ENCODE measurements around the gene BCL11B. TPM values are rescaled to one million over a fixed set of nuclear protein-coding genes. Genes with fewer than 3 reads are reported as not detected.

The BCL11B gene
- total RNA-seq: 11.5 TPM

DNA sequence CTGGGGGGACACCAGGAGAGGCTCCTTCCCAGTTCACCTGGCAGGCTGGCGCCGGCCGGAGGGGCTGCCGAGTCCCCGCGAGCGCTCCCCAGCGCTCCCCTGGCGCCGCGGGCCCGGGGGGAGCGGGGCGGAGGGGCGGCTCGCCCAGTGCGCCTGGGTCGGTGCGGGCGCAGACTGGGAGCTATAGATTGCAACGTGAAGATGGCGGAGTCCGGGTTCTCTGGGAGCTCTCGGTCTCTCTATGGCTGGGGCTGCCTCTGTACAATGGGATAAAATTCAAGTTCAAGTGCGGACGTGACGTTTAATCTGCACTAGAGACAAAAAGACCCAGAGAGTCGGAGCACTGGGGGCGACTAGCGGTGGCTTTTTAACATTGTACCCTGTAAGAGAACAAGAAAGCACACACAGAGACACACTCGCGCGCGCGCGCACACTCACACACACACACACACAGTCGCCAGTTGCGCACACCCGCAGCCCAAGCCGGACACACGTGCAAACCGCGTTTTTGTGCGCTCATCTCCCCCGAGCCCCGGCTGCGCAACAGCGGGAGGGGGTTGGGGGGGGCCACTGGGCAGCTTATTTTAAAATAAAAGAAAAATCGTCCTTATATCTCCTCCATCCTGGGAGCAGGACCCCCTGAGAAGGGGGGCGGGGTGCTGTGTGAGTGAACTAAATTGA is at the start of gene BCL11B:
Gene BCL11B, minus strand, starts transcription at position 247 of the 681 bp plus-strand sequence. CDS start 979 bp downstream, outside the sequence.
- Histone ChIP-seq H3K27me3 (peaks cover 9% of the 10 kb centered on the region), H3K36me3 (no peaks in the 10 kb centered on the region), H3K9me3 (no peaks in the 10 kb centered on the region), H3K27ac (peak within 1 kb of the TSS; percentile 75), H3K4me3 (peak within 1 kb of the TSS; percentile 45 to 55), H3K4me1 (peaks cover 30% of the 10 kb centered on the region)
- intact Hi-C loops (cut with DNase I): no loop called here
- no peak for DNase-seq (ENCODE audit: extremely low spot score in 2 of 2)
- no peak for TF ChIP-seq POLR2AphosphoS5 (IDR thresholded peaks at IDR 0.05; ENCODE audit: insufficient read depth in 1 of 2, low read depth in 1 of 2)
- TF ChIP-seq, protein P1, sequence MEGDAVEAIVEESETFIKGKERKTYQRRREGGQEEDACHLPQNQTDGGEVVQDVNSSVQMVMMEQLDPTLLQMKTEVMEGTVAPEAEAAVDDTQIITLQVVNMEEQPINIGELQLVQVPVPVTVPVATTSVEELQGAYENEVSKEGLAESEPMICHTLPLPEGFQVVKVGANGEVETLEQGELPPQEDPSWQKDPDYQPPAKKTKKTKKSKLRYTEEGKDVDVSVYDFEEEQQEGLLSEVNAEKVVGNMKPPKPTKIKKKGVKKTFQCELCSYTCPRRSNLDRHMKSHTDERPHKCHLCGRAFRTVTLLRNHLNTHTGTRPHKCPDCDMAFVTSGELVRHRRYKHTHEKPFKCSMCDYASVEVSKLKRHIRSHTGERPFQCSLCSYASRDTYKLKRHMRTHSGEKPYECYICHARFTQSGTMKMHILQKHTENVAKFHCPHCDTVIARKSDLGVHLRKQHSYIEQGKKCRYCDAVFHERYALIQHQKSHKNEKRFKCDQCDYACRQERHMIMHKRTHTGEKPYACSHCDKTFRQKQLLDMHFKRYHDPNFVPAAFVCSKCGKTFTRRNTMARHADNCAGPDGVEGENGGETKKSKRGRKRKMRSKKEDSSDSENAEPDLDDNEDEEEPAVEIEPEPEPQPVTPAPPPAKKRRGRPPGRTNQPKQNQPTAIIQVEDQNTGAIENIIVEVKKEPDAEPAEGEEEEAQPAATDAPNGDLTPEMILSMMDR (IDR thresholded peaks at IDR 0.05): peak in 1 of 3 experiments; percentile 32
- TF ChIP-seq POLR2A (IDR thresholded peaks at IDR 0.05): peak in 1 of 2 donors; percentile 37

DNA sequence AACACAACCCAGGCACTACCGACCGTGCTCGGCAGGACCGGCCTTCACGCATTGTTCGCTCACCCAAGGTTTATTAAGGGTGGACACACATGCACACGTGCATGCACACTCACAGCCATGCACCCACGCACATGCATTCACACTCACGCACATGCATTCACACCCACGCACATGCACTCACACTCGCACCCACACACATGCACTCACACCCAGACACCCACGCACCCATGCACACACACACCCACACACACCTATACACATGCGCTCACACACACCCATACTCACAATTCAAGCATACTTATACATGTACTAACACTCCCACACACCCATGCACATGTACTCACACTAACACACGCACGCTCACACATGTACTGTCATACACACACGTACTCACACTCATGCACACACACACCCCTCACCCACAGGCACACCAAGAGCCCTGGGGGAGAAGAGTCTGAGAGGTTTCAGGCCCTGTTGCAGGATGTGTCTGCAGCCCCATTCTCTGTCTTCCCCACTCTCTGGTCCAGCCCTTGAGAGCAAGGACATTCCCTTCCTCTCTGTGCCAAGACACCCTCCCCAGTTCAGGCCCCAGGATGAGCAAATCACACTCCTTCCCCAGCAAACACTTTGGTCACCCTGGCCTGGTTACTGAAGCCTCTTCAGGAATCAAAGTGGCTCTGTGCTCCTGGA is 49.4 kb upstream of the BCL11B start:
- Histone ChIP-seq H3K4me3 (no peak overlapping the region), H3K27ac (no peak overlapping the region), H3K9me3 (no peaks in the 10 kb centered on the region), H3K4me1 (no peaks in the 10 kb centered on the region), H3K27me3 (no peaks in the 10 kb centered on the region), H3K36me3 (no peaks in the 10 kb centered on the region)
- TF ChIP-seq POLR2A (IDR thresholded peaks at IDR 0.05) (no peak), POLR2AphosphoS5 (IDR thresholded peaks at IDR 0.05; ENCODE audit: insufficient read depth in 1 of 2, low read depth in 1 of 2) (no peak)
- TF ChIP-seq, protein P1 (IDR thresholded peaks at IDR 0.05): no peak
- intact Hi-C loops (cut with DNase I): no loop called here
- peak; percentile 78 to 82 for DNase-seq (ENCODE audit: extremely low spot score in 2 of 2)

DNA sequence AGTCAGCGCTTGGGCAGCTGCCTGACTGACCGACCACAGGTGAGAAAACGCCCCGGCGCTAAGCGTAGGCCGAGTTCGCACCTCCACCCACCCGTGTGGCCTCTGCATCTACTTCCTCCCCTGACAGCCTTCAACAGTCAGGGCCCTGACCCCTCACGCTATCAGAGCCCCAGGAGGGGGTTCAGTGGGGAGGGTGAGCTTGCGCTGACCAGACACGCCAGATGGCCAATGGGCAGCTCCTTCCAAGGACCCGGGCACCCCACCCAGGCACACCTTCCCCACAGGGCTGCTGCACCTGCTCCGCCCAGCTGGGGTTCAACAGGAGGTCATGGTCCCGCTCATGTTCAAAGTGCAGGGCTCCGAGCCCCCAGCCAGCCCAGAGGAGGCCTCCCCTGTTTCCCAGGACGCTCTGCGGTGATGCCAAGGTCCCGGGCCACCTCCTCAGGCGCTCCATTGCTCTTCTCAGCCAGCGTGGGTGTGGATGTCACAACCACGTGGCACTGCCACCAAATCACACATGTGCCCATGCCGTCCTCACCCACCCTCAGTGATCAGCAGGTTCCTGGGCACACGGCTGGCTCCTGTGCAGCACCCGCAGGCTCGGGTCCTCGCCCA is 48.7 kb upstream of the BCL11B start:
- Histone ChIP-seq H3K9me3 (no peaks in the 10 kb centered on the region), H3K4me3 (no peak overlapping the region), H3K27ac (no peak overlapping the region), H3K36me3 (no peaks in the 10 kb centered on the region), H3K27me3 (no peaks in the 10 kb centered on the region), H3K4me1 (no peaks in the 10 kb centered on the region)
- TF ChIP-seq, protein P1 (IDR thresholded peaks at IDR 0.05): no peak
- no peak for TF ChIP-seq POLR2AphosphoS5 (IDR thresholded peaks at IDR 0.05; ENCODE audit: insufficient read depth in 1 of 2, low read depth in 1 of 2)
- TF ChIP-seq POLR2A (IDR thresholded peaks at IDR 0.05): no peak
- peak in 1 of 2 donors; percentile 58 for DNase-seq (ENCODE audit: extremely low spot score in 2 of 2)
- intact Hi-C loops (cut with DNase I): no loop called here

DNA sequence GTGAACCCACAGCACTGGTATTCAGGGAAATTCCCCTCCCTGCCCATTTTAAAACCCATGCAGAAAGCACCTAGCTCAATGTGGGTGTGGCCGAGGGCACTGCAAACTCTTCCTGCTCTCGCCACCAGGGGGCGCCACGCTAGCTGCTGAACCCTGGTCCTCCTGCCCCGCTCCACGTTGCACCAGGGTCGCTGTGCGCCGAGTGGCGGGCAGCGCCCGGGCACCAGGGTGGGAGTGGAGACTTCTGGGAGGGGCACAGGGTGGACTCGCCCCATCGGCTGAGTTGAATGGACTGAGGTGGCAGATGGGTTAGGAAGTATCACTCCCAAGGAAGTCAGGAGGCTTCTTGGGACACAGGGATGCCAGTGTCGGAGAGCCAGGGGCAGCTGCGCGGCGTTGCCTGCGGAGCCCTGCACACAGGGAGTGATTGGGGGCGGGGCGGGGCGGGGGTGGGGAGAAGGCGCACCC is 48.1 kb upstream of the BCL11B start:
- TF ChIP-seq, protein P1 (IDR thresholded peaks at IDR 0.05): peak in 2 of 3 experiments; percentile 11 to 40
- no peak for TF ChIP-seq POLR2A (IDR thresholded peaks at IDR 0.05)
- no peak for TF ChIP-seq POLR2AphosphoS5 (IDR thresholded peaks at IDR 0.05; ENCODE audit: insufficient read depth in 1 of 2, low read depth in 1 of 2)

More for the DNA sequence above, 48.1 kb upstream of the BCL11B start:
- no peak overlapping the region for H3K27ac ChIP-seq
- intact Hi-C loops (cut with DNase I): no loop called here
- no peak overlapping the region for H3K4me3 ChIP-seq
- peak; percentile 62 to 82 for DNase-seq (ENCODE audit: extremely low spot score in 2 of 2)
- no peaks in the 10 kb centered on the region for H3K36me3 ChIP-seq
- no peaks in the 10 kb centered on the region for H3K4me1 ChIP-seq
- H3K27me3 ChIP-seq: no peaks in the 10 kb centered on the region
- H3K9me3 ChIP-seq: no peaks in the 10 kb centered on the region

Measured in vagina (tissue), 2 donors.